GM12892 (cell line): ENCODE data around the gene SRA1.

Source experiments
- DNase-seq: peaks from one replicate; pipeline ENCODE4 v3.0.0; 2011; ENCODE audit not compliant: insufficient read length
- FAIRE-seq: peaks from 2 replicates; lab custom pipeline; 2011; peaks lifted over from hg19 to GRCh38; lab: Jason Lieb, UNC
- POLR2A ChIP-seq: IDR thresholded peaks from 2 replicates; pipeline ENCODE4 v1.6.1; 2011; ENCODE audit warnings: low read depth, low read length, control low read depth
- POLR2AphosphoS5 ChIP-seq: IDR thresholded peaks from 2 replicates; pipeline ENCODE4 v1.6.1; 2011; ENCODE audit warnings: low read depth, low read length, control low read depth
- TAF1 ChIP-seq: IDR thresholded peaks from 2 replicates; pipeline ENCODE4 v1.6.1; 2011; ENCODE audit warnings: low read depth, mild to moderate bottlenecking, control low read depth, low read length, borderline replicate concordance

SRA1 gene

GRCh38 chr5:140547508-140548299 lies 9.6 kb downstream of the SRA1 start, which contains the start of gene EIF4EBP3:
Gene EIF4EBP3 (plus strand): TSS chr5:140547662. CDS start chr5:140547738, 76 bp downstream.
- TF ChIP-seq TAF1, result no peak
- peak; percentile 68; the same call in 1 of the 2 replicates for TF ChIP-seq POLR2A
- peak; percentile 55; the same call in 1 of the 2 replicates for TF ChIP-seq POLR2AphosphoS5
- peak; percentile 82 for DNase-seq
- FAIRE-seq, result peak; percentile 98

DNA sequence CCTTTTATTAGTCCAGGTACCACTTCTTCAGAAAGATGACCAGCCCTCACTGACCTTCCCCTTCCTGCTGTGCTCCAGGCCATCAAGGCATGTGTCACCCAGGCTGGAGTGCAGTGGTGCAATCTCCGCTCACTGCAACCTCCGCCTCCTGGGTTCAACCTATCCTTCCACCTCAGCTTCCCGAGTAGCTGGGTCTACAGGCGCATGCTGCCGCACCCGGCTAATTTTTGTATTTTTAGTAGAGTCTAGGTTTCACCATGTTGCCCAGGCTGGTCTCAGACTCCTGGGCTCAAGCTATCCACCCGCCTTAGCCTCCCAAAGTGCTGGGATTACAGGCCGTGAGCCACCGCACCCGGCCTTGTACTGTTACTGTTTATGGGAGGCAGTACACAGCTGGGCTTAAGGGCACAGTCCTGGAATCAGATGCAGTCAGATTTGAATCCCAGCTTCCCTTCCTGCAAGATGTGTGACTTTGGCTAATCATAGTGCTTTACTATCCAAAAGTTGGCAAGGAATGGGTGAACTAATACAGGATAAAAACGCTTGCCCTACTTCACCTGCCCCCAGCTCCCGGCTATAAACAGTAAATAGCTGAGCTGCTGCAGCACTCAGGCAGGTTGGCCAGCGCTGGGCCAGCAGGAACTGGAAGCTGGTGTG lies 10.3 kb downstream of the SRA1 start:
- TF ChIP-seq POLR2A (no peak), TAF1 (no peak), POLR2AphosphoS5 (peak; percentile 6; the same call in 1 of the 2 replicates)
- DNase-seq (no peak), FAIRE-seq (no peak)

DNA sequence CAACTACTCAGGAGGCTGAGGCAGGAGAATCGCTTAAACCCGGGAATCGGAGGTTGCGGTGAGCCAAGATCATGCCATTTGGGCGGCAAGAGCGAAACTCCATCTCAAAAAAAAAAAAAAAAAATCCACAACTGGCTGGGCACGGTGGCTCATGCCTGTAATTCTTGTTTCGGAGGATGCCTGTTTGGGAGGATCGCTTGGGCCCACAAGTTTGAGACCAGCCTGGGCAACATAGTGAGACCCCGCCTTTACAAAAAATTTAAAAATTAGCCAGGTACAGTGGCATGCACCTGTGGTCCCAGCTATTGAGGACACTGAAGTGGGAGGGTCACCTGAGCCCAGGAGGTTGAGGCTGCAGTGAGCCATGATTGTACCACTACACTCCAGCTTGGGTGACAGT lies 11.7 kb downstream of the SRA1 start:
- TF ChIP-seq TAF1 (no peak), POLR2A (no peak), POLR2AphosphoS5 (no peak)
- FAIRE-seq (no peak), DNase-seq (no peak)

GRCh38 chr5:140544986-140545385 lies 12.3 kb downstream of the SRA1 start:
- no peak for TF ChIP-seq POLR2AphosphoS5
- TF ChIP-seq TAF1, result no peak
- no peak for TF ChIP-seq POLR2A
- DNase-seq (no peak), FAIRE-seq (no peak)

GRCh38 chr5:140542972-140543371 lies 14.3 kb downstream of the SRA1 start:
- no peak for TF ChIP-seq TAF1
- no peak for TF ChIP-seq POLR2A
- no peak for TF ChIP-seq POLR2AphosphoS5
- no peak for DNase-seq
- no peak for FAIRE-seq

GRCh38 chr5:140540227-140540626 lies 17.0 kb downstream of the SRA1 start:
- DNase-seq, result no peak
- FAIRE-seq, result no peak
- TF ChIP-seq POLR2AphosphoS5 (no peak), TAF1 (no peak), POLR2A (no peak)

DNA sequence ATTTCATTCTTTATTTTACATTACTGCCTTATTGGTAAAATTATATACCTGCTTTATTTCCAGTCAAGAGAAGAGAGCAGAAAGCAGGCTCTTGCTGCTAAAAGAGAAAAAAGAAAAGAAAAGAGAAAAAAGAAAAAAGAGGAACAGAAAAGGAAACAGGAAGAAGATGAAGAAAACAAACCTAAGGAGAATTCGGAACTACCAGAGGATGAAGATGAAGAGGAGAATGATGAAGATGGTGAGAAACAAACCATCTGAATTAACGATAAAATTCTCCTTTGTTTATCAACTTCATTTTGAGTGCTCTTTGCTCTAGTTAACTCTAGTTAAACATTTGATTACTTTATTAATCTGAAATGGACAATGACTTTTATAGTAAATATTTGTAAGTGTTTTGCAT lies 33.3 kb downstream of the SRA1 start:
- TF ChIP-seq POLR2AphosphoS5 (no peak), TAF1 (no peak), POLR2A (no peak)
- FAIRE-seq, result no peak
- no peak for DNase-seq

DNA sequence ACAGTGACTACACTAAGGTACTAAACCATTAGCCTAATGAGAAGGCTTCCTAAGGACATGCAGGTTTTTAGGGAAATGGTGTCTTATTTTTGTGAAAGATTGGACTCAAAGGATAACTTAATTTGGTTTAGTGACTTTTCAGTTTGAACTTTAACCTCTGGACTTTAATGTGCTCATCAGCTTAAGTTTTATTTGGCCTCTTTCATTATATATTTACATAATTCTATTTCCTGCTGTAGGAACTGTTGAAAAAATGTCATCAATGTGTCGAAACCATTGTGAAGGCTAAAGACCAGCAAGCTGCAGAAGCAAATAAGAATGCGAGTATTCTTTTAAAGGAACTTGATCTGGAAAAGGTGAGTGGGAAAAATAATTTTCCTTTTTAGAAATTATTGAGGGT lies 44.1 kb downstream of the SRA1 start:
- DNase-seq (no peak), FAIRE-seq (no peak)
- no peak for TF ChIP-seq POLR2AphosphoS5
- no peak for TF ChIP-seq POLR2A
- TF ChIP-seq TAF1, result no peak

DNA sequence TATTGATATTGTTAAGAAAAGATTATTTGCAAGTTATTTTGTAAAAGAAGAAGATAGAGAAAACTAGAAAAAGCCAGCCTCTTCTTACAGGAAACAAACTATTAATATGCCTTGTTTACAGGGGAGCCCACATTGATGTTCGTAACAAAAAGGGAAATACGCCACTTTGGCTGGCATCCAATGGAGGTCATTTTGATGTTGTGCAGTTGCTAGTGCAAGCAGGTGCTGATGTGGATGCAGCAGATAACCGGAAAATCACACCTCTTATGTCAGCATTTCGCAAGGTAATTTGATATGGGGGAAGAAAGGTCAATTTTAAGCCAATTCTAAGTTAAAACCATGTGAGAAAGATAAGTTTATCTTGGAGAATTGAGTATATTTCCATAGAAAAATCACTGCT lies 47.4 kb downstream of the SRA1 start:
- TF ChIP-seq POLR2A (no peak), POLR2AphosphoS5 (no peak), TAF1 (no peak)
- FAIRE-seq (no peak), DNase-seq (no peak)

GRCh38 chr5:140502834-140503233 lies 54.4 kb downstream of the SRA1 start:
- DNase-seq, result no peak
- FAIRE-seq, result no peak
- TF ChIP-seq TAF1 (no peak), POLR2AphosphoS5 (no peak), POLR2A (no peak)
